Non-pigmented ciliary epithelial cell (primary cell): ENCODE results near the gene TBATA.
A peak's percentile ranks its signal among the peaks of the same experiment; 100 is the strongest.

Experiments
- DNase-seq: peaks from one replicate; pipeline ENCODE4 v3.0.0-alpha.2; 2010; ENCODE audit warnings: low read depth

Gene TBATA

DNA sequence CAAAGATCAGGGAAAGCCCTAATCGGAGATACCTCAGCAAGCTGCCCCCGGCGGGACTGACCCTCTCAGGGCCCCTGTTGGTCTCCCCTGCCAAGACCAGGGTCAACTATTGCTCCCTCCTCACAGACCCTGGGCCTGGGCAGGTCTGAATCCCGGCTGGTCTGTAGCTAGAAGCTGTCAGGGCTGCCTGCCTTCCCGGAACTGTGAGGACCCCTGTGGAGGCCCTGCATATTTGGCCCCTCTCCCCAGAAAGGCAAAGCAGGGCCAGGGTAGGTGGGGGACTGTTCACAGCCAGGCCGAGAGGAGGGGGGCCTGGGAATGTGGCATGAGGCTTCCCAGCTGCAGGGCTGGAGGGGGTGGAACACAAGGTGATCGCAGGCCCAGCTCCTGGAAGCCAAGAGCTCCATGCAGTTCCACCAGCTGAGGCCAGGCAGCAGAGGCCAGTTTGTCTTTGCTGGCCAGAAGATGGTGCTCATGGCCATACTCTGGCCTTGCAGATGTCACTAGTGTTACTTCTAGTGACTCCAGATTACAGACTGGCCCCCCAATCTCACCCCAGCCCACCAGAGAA, 24.1 kb downstream of the TBATA start:
- no peak for DNase-seq

DNA sequence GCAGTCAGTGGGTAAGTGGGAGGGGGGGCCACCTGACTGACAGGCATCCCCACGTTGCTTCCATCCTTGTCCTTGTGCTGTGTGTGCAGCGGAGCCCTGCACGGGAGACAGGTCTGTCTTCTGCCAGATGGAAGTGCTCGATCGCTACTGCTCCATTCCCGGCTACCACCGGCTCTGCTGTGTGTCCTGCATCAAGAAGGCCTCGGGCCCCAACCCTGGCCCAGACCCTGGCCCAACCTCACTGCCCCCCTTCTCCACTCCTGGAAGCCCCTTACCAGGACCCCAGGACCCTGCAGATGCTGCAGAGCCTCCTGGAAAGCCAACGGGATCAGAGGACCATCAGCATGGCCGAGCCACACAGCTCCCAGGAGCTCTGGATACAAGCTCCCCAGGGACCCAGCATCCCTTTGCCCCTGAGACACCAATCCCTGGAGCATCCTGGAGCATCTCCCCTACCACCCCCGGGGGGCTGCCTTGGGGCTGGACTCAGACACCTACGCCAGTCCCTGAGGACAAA, 24.8 kb downstream of the TBATA start:
- no peak for DNase-seq

DNA sequence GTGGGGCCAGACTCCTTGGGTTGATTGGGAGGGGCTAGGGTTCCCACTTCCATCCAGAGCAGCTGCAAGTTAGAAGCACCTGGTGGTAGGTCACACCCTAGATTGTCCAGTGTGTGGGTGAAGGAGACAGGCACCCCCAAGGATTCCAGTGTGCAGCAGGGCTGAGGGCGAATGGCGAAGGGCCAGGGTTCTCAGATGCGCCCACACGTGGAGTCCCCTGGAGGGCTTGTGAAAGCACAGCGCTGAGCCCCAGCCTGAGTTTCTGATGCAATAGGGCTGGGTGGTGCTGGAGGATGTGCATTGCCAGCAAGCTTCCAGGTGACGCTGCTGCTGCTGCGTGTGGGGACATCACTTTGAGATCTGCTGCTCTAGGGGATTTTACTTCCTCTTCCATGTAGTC, 25.4 kb downstream of the TBATA start:
- no peak for DNase-seq

DNA sequence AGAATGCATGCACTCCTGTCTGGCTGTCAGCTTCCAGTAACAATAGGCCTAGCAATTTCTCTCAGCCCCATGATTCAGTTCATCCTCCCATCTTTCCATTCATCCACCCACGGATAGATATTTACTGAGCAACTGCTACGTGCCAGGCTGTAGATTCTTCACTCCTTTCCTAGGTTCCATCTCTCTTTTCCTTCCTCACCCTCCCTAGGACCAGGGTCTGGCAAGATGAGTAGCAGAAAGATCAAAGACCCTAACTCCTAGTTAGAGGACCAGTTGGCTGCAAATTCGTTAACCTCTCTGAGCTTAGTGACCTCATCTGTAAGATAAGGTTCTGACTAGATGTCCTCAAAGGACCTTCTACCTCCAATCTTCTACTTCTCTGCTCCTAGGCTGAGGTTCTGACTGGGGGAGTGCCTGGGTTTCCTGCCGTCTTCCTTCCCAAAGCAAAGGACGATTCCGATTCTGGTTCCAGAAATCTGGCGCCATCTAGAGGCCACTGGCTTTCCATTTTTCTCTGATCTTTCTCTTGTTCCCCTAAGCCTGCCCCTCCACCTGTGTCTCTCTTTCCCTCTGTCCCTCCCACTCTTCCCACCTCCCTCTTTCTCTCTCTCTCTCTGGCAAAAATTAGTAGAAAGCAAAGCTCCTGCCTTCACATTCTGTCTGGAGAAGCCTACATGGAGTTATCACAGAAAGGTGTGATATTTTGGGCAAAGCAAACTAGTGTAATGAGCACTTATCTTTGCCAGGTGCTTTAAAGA, 26.2 kb downstream of the TBATA start:
- DNase-seq: peak; percentile 20

DNA sequence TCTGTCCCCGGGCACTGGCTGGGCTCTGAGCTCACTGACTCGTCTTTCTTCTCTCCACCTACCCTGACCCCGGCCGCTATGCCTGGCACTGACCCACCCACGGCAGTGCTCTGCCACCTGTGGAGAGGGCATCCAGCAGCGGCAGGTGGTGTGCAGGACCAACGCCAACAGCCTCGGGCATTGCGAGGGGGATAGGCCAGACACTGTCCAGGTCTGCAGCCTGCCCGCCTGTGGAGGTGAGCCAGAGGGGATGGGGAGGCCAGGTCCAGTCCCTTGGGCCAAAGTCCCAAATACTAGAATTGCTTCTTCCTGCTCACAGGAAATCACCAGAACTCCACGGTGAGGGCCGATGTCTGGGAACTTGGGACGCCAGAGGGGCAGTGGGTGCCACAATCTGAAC, 27.3 kb downstream of the TBATA start:
- no peak for DNase-seq

DNA sequence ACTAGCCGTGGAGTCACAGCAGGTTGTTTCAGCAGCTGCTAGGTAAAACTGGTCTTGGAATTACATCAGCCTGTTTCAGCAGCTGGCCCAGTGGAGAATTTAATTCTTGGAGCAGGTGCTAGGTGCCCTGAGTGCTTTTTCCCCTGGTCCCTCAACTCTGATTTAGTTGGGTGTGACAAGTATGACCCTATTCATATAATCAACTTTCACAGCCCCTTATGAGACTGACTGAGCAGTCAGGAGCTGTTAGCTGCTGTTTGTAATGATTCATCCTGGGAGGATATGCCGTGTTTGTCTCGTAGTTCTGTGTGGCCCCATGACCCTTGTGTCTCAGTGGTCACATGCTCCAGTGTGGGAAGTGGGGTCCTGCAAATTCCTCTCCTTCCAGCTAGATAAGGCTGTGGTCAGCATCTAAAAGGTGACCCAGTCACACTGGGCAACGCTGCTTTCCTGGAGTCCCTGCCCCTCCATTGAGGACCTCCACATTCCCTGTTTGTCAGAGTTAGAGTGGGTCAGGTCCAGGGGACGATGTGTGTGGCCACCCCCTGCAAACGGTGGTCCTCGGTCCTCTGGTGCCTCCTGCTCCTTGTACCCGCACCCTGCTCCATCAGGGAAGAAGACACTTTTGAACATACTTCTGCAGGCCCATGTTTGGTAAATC, 28.3 kb downstream of the TBATA start:
- peak; percentile 23 for DNase-seq

DNA sequence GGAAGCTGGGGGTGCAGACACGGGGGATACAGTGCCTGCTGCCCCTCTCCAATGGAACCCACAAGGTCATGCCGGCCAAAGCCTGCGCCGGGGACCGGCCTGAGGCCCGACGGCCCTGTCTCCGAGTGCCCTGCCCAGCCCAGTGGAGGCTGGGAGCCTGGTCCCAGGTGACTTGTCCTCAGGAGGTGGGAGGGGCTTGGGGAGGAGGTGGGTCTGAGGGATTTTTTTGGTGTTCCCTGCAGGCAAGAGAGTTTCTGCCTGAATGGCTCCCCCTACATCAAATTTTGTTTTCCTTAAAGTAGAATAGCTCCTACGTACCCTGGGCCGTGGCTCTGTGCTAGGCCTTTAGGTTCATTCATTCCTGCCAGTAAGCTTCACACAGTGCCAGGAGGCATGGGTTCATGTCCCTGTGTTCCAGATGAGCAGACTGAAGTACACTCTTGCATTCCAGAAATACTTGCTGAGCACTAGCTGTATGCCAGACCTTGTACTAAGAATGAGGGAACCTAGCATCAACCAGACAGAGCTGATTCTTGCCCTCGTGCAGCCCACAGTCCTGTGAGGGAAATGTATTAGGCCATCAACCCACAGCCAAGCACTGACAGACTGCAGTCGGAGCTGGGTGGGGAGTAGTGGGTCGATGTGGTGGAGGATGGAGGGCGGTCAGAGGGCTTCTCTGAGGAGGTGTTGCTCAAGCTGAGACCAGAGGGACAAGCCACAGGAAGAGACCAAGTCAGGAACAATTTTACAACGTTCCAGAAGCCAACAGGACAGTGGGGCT, 31.1 kb downstream of the TBATA start:
- DNase-seq: peak; percentile 23

DNA sequence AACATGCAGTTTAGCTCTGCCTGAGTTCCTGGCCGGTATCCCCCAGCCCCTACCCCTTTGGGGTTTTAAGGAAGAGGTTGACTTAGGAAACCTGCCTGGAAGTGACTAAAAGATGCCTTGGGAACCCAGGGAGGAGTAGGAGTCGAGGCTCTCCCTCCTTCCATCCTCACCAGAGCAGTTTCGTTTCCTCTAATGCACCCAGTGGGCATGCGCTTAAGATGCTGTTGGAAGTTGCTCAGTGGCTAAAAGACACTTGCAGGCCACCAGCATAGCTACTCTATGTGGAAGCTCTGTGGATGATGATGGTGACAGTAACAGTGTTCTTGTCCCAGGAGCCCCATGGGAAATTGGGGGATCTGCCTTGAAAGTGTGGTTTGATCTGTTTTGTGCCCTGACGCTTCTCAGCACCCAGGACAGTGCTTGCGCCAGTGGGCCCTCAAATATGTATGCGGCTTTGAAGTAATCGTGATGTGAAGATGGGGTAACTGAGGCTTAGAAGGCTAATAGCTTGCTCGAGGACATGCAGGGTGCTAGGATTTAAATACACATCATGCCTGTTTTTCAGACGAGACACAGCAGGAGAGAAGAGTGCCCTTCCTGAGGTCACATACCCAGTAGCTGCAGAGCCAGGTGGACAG, 32.0 kb downstream of the TBATA start:
- DNase-seq: no peak

DNA sequence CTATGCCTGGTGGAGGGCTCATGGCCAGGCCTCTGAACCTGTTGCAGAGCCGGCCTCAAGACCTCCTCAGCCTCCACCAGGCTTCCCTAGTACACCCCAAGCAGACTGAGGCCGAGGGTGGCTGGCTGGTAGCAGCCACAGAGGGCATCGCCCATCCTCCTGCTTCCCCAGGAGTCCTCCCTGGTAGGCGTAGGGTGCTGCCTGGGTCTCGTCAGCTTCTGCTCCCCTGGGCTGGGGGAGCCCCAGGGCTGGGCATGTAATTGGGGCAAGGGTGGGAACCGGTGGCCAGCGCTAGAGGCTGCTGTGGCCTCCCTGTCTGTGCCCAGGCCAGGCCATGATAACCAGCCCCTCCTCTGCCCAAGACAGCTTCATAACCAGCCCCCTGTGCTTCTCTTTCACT, 32.6 kb downstream of the TBATA start:
- DNase-seq: no peak

DNA sequence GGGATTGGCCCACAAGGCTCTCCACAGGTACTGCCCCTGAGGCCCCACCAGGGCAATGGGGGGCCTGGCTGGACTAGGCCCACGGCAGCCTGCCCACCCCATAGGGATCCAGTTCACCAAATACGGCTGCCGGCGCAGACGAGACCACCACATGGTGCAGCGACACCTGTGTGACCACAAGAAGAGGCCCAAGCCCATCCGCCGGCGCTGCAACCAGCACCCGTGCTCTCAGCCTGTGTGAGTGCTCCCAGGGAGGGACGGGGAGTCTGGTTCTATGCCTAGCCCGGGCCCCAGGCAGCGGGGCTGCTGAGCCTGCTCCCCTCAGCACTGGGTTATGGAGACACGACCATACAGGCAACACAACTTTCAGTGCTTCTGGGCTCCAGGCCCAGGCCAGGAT, 33.2 kb downstream of the TBATA start:
- DNase-seq: no peak

DNA sequence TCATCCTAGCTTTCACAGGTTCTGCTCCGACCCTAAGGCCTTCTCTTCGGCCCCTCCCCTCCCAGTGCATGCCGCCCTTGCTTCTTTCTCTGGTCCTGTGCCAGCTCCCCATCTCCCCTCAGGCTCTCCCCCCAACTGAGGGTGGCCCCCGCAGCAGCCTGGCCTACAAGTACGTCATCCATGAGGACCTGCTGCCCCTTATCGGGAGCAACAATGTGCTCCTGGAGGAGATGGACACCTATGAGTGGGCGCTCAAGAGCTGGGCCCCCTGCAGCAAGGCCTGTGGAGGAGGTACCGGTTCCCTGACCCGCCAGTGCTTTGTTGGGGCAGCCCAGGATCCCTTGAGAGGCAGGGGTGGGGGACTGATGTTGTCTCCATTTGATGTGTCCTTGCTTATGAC, 33.8 kb downstream of the TBATA start:
- no peak for DNase-seq

DNA sequence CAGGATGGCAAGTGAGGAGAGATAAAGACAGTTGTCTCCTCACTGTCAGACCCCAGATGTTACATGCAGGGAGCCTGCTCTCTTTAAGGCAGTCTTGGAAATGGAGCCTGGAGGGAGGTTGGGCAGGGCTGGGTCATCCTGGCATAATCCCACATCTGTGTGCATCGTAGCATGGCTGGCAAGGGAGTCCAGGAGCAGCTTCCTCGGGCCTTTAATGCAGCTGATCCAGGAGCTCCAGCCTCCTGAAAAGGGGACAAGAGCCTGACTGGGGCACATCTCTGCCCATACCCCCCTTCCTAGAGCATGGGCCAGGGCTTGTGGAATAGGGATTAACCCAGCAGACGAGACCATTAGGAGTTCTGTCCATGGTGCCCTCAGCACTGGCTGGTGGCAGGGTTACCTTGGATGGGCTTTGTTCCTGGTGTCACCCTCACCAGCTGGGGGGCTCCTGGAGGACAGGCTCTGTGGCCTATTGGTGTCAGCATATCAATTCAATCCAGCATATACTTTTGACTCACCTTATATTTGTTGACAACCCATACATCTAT, 34.9 kb downstream of the TBATA start:
- DNase-seq: no peak

DNA sequence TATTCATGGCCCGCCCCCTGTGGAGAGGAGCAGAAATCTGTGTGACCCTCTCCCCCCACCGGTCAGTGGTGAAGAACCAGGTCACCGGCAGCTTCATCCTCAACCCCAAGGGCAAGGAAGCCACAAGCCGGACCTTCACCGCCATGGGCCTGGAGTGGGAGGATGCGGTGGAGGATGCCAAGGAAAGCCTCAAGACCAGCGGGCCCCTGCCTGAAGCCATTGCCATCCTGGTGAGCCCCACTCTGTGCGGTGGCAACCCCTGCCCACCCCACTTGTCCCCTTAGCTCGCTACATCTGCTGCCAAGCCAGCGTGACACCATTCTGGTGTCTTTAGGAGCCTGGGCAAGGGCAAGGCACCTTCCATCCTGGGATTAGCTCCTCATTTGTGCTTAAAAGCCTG, 35.4 kb downstream of the TBATA start:
- no peak for DNase-seq

DNA sequence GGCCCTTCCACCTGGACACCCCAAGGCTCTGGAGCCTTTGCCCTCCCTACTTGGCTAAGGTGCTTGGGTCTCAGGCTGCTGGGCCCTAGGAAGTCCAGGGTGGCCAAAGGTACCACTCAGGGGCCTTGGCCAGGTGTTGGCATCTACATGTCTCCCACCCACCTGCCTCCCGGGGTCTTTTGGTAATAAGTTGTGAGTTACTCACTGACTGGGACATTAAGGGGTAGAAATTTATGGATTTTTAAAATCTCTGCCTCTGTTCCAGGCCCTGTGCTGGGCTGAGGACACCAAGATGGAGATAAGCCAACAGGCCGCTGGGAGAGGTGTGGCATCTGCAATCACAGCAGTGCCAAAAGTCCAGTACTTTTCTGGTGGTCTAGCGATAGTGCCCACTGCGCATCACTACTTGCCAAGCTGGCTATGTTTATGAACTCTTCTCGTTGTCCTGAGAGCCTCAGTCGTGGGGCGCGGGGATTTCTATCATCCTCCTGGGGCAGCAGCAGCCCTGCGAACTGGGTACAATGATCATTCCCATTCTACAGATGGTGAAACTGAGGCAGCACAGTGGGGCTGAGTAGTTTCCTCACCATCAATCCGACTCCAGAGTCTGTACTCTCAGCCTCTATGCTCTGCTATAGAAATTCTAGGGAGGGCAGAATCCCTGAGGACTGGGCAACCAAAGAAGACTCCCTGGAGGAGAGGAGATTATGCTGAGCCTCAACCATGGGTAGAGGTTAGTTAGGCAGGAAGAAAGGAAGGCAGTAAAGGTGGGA, 36.2 kb downstream of the TBATA start:
- DNase-seq: no peak

DNA sequence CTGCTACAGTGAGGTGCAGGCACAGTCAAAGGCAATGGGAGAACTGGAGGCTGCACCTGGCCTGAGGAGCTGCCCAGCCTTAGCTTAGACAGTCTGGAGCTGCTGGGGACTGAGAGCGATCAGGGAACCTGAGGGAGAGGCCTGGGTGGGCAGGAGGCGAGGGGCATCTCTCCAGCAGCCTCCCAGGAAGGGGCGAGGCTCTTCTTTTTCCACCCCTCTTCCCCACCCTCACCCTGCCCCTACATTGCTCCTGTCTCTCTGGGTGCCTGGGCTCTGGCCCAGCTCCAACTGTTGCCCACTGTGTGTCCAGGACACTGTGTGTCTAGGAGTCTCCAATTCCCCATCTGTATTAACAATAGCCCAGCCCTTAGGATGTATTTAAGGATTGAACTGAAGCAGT, 36.9 kb downstream of the TBATA start:
- DNase-seq: no peak

DNA sequence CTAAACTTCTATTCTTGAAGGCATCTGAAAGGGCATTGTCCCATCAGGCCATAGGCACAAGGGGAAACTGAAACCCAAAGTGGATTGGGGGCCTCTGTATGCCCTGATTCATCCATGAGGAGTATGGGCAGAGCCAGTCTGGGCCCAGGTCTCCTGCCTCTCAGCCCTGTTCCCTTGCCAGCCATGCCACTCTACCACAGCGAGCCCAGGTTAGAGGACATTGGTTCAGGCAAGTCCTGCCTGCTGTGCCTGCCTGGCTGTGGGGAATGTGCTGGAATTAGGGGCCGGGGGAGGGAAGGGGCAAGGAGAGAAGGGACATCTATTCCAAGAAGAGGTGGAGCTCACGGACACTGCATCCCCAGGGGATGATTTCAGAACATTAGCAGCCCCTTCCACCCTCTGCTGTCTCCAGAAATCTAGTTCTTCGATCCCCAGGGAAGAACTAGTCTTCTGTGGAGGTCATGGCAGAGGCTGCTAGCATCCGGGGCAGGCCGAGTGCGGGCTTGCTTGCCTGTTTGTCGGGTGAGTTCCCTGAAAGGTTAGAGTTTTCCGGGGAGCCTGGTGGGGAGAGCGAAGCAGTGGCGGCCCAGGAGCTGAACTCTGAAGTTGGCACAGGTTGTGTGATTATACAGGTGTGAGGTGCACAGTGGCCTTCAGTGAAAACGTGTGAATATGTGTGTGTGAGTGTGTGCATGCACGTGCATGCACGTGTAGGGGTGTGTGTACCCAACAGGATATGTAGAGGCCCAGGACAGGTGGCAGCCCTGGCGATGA, 37.8 kb downstream of the TBATA start:
- no peak for DNase-seq

DNA sequence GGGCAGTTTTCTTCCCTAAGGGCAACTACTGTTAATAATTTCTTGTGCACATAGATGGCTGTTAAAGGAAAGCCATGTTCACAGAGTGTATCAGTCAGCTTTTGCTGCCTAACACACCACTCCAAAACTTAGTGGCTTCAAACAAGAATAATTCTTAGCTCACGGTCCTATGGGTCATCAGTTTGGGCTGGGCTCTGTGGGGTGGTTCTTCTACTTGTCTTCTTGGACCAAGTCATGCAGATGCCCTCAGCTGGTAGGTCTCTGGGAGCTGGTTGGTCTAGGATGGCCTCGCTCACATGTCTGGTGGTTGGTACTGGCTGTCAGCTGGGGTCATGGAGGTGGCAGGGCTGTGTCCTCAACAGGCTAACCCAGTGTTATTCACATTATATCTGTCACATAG, 39.6 kb downstream of the TBATA start:
- DNase-seq: no peak

DNA sequence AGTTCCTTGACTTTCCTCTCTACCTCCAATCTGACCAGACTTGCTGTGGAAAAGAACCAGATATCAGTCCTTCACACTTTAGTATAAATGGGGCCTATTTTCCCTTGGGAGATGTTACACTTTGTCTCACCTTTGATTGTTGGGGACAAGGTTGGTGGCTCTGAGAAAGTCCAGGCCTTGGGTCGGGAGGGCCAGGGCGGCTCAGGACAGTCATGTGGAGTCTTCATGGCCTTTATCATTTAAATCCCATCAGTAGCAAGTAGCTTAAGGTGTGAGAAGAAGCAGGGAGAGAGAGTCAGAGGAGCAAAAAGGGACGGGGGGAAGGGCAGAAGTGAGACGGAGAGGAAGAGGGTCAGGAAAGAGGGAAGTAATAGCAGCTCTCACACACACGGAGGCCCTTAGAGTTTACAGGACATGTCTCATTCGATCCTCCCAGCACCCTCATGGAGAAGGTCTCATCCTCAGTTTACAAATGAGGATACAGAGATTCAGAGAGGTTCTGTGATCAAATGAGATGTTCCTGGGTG, 40.5 kb downstream of the TBATA start:
- DNase-seq: no peak

DNA sequence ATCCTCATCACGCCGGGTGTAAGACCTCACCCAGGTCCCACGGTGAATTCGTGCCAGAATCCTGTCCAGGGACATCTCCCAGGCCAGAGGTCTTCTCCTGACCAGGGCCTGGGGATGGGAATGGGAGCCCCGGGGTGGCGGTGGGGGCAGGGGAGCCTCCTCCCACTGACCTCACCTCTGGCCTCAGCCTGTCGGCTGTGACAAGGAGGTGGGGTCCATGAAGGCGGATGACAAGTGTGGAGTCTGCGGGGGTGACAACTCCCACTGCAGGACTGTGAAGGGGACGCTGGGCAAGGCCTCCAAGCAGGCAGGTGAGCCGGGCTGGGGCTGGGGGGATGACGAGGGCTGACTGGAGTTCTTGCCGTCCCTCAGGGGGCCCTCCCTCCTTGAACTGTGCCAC, 41.3 kb downstream of the TBATA start:
- no peak for DNase-seq

DNA sequence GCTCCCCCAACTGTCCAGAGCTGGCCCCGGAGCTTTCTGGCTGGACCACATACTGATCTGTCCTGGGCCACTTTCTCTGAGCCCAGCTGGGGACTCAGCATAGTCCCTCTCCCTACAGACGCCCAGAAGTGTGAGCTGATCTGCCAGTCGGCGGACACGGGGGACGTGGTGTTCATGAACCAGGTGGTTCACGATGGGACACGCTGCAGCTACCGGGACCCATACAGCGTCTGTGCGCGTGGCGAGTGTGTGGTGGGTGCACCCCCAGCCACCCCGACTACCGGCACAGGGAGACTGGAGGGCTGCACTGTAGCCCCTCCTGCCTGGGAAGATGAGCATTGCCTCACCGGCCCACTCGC, 41.8 kb downstream of the TBATA start:
- no peak for DNase-seq
